ENCODE results near the gene GATB.

Gene GATB

GRCh38 chr4:151698213-151698612 is 62.6 kb downstream of the GATB start:
- Histone ChIP-seq H3K27ac (replicated peaks) (no peak overlapping the region), H3K27me3 (ENCODE audit: insufficient read depth, poor library complexity, severe bottlenecking) (no peaks in the 10 kb centered on the region), H3K4me3 (replicated peaks; ENCODE audit: insufficient read depth, low read length) (no peak overlapping the region)
- no peak for DNase-seq (ENCODE audit: low read depth in 1 of 2, low spot score in 1 of 2)
- no peak for TF ChIP-seq POLR2AphosphoS5 (IDR thresholded peaks at IDR 0.05; ENCODE audit: low read depth)
- no peak for TF ChIP-seq CTCF (IDR thresholded peaks at IDR 0.05; ENCODE audit: insufficient read depth, low read length)
- TF ChIP-seq GABPA (IDR thresholded peaks at IDR 0.05; ENCODE audit: low read depth), result no peak

GRCh38 chr4:151694961-151695720 is 65.7 kb downstream of the GATB start:
- DNase-seq (ENCODE audit: low read depth in 1 of 2, low spot score in 1 of 2), result no peak
- Histone ChIP-seq H3K27me3 (ENCODE audit: insufficient read depth, poor library complexity, severe bottlenecking) (no peaks in the 10 kb centered on the region), H3K27ac (replicated peaks) (no peak overlapping the region), H3K4me3 (replicated peaks; ENCODE audit: insufficient read depth, low read length) (no peak overlapping the region)
- TF ChIP-seq GABPA (IDR thresholded peaks at IDR 0.05; ENCODE audit: low read depth), result no peak
- TF ChIP-seq POLR2AphosphoS5 (IDR thresholded peaks at IDR 0.05; ENCODE audit: low read depth), result no peak
- no peak for TF ChIP-seq SPI1 (IDR thresholded peaks at IDR 0.05; ENCODE audit: borderline replicate concordance, low read depth)
- TF ChIP-seq REST (IDR thresholded peaks at IDR 0.05; ENCODE audit: insufficient replicate concordance, low read depth), result no peak
- TF ChIP-seq CTCF (IDR thresholded peaks at IDR 0.05; ENCODE audit: insufficient read depth, low read length), result no peak

GRCh38 chr4:151692821-151693673 is 67.8 kb downstream of the GATB start:
- no peaks in the 10 kb centered on the region for H3K27me3 ChIP-seq (ENCODE audit: insufficient read depth, poor library complexity, severe bottlenecking)
- H3K4me3 ChIP-seq (replicated peaks; ENCODE audit: insufficient read depth, low read length), result no peak overlapping the region
- DNase-seq (ENCODE audit: low read depth in 1 of 2, low spot score in 1 of 2), result no peak
- H3K27ac ChIP-seq (replicated peaks), result no peak overlapping the region
- TF ChIP-seq POLR2AphosphoS5 (IDR thresholded peaks at IDR 0.05; ENCODE audit: low read depth) (no peak), GABPA (IDR thresholded peaks at IDR 0.05; ENCODE audit: low read depth) (no peak), REST (IDR thresholded peaks at IDR 0.05; ENCODE audit: insufficient replicate concordance, low read depth) (no peak), SPI1 (IDR thresholded peaks at IDR 0.05; ENCODE audit: borderline replicate concordance, low read depth) (no peak), CTCF (IDR thresholded peaks at IDR 0.05; ENCODE audit: insufficient read depth, low read length) (no peak)

Measured in HL-60 (cell line).